Measurements from ENCODE around the gene GTF3C4. TPM values are rescaled to one million over a fixed set of nuclear protein-coding genes. Genes with fewer than 3 reads are reported as not detected.
A peak's percentile ranks its signal among the peaks of the same experiment; 100 is the strongest.

Gene GTF3C4
- polyA plus RNA-seq, 4 donors, result 24.2 to 26.4 (median 24.9) TPM

GRCh38 chr9:132647806-132648205 is 22.5 kb upstream of the GTF3C4 start:
- no peak for DNase-seq (ENCODE audit: low read depth in 4 of 4, low spot score in 2 of 4)

DNA sequence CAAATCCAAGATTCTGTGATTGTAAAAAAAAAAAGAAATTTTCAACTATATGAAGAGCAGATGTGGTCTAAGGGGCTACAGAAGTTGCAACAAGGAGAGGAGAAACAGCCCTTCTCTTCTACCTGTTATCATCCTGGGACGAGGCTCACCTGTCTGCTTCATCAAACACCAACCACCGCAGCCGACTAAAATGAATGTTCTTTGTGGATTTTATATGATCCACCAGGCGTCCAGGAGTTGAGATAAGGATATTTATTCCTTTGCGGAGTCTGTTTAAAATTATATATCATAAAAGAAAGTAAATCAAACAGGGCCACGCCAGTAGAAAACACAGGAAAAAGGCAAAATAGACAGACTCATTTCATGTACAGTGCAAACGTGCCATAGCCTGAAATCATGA is 22.0 kb upstream of the GTF3C4 start:
- no peak for DNase-seq (ENCODE audit: low read depth in 4 of 4, low spot score in 2 of 4)

DNA sequence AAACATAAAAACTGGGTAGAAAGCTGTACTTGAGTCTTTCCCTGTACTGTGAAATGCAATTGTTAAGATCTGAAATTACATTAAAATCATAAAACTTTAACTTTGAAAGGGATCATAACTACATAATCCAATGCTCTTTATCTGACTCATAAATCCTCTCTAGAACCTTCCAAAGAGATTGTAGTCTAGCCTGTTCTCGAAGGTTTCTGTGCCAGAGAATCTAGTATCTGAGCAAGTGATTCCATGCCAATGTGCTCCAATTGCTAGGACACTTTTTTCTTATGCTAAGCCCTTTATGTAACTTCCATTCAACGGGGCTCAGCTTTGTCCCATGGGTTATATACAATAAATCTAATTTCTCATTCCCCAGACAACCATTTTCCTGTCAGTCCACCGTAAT is 21.6 kb upstream of the GTF3C4 start:
- no peak for DNase-seq (ENCODE audit: low read depth in 4 of 4, low spot score in 2 of 4)

DNA sequence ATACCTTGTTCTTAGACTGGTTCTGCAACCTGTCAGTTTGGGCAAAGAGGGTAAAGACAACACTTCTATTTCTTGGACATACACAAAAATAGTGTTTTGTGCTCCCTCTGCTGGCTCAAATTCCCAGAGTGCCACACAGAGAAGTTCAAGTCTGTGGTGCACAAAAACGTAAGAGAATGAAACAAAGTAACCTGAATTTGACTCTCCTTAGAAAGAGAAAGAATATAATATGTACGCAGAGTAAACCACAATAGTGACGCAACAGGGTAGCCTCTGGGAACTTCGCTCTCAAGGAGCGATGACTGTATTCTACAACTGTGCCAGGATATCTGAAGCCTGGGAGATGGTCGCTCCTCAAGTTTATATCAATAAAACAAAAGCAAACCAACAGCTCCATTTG is 19.0 kb upstream of the GTF3C4 start:
- no peak for DNase-seq (ENCODE audit: low read depth in 4 of 4, low spot score in 2 of 4)

- no peak for DNase-seq (ENCODE audit: low read depth in 4 of 4, low spot score in 2 of 4)
Observed at GRCh38 chr9:132656299-132656698, 14.0 kb upstream of the GTF3C4 start.

- no peak for DNase-seq (ENCODE audit: low read depth in 4 of 4, low spot score in 2 of 4)
Observed at GRCh38 chr9:132662152-132662945, 7.9 kb upstream of the GTF3C4 start.

DNA sequence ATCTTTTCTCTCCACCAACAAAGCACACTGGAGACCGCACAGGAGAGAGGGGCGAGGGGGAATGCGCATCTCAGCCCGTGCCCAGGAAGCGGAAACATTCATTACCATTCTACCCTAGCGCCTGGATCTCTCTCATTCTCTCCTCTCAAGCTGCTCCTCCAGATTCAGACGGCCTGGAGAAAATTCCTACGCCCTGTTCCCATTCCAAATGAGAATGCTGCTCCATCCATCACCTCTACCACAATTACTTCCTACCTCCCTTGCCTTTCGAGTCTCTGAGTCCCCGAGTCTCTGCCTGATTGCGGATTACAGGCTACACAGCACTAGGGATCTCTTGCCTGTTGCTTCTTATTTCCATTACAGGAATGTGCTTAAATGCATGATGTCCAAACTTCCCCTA is 7.1 kb upstream of the GTF3C4 start:
- DNase-seq (ENCODE audit: low read depth in 4 of 4, low spot score in 2 of 4), result no peak

DNA sequence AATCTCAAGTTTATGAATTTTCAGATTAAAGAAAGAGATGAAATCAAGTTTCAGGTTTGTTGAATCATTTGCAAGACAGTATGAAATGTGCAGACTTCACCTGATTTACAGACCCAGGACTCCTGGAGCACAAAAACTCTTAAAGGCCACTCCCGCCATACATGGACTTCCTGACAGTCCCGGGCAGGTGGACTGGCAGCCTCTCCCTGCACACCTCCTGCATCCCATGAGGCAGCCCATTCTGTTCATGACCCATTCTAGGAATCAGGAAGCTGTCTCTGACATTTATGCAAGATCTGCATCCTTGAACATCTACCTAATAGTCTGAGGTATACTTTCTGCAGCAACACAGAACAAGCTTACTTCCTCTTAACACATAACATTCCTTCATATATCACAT is 6.4 kb upstream of the GTF3C4 start:
- DNase-seq (ENCODE audit: low read depth in 4 of 4, low spot score in 2 of 4), result no peak

DNA sequence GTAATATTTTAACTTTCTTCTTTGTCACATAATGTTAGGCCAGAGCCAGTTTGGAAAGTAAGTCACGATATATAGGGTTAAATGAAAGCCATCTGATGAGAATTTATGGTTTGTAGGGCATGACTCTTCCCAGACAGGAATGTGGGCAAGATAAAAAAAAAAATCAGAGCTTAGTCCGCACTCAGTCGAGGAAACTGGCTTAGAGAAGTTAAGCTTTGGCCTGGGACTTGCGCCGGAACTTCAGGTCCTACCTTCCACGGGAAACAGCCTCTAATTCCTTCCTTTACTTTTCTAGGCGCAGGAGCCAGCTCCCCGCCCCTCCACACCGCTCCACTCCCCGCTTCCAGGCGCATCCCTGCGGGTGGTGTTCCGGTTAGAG is 956 bp upstream of the GTF3C4 start:
- no peak for DNase-seq (ENCODE audit: low read depth in 4 of 4, low spot score in 2 of 4)

DNA sequence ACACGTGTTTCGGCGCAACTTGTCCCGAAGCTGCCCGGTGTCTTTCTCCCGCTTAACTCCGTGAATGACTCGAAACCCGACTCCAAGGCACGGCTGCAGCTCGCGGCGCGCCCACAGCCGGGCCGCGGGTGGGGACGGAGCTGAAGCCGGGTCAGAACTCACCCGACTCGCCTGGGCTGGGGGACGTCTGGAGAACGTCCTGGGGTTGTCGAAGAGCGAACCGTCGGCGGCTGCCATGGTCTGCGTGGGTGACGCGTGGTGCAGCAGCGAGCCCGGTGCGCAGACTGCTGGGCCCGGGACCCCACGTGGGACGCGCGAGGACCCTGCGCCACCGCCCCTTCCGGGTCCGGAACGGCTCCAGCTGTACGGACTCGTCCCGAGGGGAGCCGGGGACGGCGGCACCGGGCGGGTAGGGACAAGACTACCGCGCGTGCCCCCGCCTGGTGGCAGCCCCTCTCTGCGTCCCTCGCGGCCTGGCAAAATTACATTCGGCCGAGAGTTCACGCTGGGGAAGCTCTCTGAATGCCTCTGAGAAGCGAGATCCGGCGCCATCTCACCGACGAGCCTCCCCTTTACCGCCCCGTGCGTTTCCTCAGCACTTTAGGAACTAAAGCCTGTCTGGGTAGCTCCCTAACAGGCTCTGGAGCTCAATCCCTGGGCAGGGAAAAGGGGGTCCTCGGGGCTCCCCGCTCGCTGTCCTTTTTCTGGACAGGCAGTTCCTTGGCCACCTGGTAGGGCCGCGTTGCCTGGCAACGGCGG is 387 bp upstream of the GTF3C4 start, which contains the start of gene DDX31:
Gene DDX31, minus strand, starts transcription at position 286 of the 759 bp plus-strand sequence. Its CDS starts 49 bp downstream, at position 237.
- peak; percentile 73 to 81 (median 77) for DNase-seq (ENCODE audit: low read depth in 4 of 4, low spot score in 2 of 4)

DNA sequence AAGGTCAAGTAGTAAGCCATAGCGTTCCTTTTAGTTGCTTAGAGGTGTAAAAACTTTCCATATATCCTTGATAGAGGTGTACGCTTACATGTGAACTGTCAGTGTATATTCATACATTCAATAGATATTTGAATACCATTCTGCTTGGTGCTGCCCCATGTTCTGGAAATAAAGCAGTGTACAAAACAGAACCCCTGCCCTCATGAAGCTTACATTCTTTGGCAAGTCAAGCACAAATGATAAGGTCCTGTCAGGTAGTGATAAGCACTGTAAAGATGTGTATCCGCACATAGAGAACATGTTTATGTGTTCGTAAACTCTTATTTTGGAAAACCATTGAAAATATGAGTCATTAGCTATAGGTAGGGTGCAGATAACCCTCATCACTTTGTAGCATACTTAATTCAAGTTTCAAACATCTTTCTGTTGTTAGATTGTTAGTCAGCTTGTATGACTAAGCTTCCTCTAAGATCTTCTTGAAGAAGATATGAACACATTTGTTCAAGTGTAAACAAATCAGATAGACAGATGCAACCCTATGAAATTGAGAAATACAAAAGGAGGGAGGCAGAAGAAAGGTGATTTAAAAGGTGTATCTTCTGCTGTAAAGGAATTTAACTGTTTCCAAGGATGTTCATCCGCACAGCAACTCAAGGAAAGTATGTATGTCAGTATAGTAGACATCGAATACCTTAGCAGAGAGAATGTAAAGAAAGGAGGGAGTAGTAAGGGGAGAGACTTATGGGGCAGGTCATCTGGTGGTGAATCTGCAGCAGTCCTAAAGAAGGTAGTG is 1.6 kb downstream of the GTF3C4 start:
- DNase-seq (ENCODE audit: low read depth in 4 of 4, low spot score in 2 of 4), result no peak

- no peak for DNase-seq (ENCODE audit: low read depth in 4 of 4, low spot score in 2 of 4)
Observed at GRCh38 chr9:132672413-132672690, 2.1 kb downstream of the GTF3C4 start.

GRCh38 chr9:132673355-132673754 is 3.1 kb downstream of the GTF3C4 start:
- DNase-seq (ENCODE audit: low read depth in 4 of 4, low spot score in 2 of 4), result no peak

DNA sequence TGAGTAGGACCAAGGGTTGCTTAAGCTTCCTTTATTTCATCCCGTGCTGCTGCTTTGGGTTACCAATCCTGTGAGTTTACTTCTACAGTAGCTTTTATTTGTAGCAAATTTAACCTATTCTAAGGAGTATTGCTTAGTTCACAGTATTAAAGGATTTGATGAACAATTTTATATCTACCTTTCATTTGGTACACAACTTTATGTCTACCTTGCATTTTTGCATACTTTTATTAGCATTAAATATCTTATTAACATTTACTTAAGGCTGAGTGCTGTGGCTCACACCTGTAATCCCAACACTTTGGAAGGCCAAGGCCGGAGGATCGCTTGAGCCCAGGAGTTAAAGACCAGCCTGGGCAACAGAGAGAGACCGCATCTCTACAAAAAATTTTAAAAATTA is 4.2 kb downstream of the GTF3C4 start:
- no peak for DNase-seq (ENCODE audit: low read depth in 4 of 4, low spot score in 2 of 4)

DNA sequence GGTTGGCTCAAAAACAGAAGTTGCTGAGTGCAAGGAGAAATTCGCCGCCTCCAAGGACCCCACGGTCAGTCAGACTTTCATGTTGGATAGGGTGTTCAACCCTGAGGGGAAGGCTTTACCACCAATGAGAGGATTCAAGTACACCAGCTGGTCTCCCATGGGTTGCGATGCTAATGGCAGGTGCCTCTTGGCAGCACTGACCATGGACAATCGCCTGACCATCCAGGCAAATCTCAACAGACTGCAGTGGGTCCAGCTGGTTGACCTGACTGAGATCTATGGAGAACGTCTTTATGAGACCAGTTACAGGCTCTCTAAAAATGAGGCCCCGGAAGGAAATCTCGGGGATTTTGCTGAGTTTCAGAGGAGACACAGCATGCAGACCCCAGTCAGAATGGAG is 7.7 kb downstream of the GTF3C4 start:
- DNase-seq (ENCODE audit: low read depth in 4 of 4, low spot score in 2 of 4), result no peak

DNA sequence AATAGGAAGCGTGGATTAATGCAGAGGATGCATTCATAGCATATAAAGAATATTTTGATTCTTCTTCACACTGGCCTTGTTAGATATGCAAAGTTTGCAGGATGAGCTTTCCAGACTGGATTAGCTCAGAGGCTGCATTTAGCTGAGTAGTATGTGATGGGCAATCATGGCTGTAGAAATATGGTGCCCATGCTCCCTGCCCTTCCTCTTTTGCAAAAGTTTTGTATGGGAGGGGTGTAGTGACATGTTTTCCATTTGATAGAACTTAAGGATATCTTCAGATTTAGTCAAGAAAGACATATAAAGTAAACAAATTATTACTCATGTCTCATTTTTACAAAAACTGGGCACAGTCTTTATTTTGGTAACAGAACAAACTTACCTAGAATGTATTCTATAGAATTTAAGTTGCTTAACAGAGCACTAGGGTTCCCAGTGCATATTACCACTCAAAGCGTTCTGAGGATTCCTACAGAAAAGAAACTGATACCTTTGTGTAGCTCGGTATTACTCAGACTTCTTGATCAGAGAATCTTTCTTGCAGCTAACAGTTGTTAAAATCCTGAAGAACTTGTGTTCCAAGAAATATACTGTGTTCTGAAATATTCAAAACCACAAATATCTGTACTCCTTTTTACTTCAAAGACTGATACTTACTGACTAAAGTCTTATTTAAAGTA is 9.8 kb downstream of the GTF3C4 start:
- DNase-seq (ENCODE audit: low read depth in 4 of 4, low spot score in 2 of 4), result no peak

DNA sequence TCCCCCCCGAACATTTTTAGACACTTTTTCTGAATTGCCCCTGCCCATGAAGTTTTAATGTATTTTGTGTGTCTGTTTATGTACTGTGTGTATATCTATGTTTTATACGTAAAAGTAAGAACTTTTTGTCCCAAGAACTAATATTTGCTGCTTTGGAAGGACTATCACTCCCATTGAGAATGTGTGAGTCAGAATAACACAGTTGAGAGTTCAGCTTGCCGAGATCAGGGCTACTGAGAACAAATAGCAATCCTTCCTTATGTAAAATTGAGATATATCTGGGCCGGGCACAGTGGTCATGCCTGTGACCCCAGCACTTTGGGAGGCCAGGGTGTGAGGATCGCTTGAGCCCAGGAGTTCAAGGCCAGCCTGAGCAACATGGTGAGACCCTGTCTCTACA is 11.3 kb downstream of the GTF3C4 start:
- DNase-seq (ENCODE audit: low read depth in 4 of 4, low spot score in 2 of 4), result no peak

DNA sequence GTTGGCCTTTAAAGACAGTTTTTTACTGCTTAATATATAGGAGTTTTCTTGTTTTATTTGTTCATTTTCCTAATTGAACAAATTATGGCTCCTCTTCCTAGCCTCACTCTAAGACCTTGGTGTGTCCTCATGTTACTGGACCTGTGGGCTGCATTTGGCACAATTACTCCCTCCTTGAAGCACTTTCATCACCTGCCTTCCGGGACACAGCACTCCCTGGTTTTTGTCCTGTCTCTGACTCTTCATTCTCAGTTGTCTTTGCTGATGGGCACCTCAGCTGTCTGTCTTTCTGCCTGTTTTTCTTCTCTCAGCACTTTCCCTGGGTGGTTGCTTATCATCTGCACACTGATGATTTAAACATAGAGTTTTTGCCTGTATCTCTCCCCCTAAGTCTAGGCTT is 13.6 kb downstream of the GTF3C4 start:
- no peak for DNase-seq (ENCODE audit: low read depth in 4 of 4, low spot score in 2 of 4)

- no peak for DNase-seq (ENCODE audit: low read depth in 4 of 4, low spot score in 2 of 4)
Observed at GRCh38 chr9:132690696-132691095, 20.4 kb downstream of the GTF3C4 start.

DNA sequence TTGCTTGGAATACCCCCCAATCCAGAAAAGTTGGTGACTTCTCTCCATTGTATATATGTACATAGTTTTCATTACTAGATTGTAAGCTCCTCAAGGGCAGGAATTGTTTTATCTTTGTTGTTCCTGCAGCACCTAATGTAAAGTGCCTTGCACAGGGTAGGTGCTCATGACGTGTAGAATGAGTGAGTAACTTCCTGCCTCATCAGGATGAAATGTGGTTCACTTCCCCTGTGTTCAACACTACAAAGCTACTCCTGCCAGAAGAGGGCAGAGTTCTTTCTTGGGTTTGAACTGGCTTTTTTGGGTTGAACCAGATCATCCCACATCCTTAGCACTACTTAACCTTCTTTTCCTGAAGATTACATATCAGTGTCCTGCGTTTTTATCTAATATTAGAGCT is 23.9 kb downstream of the GTF3C4 start:
- no peak for DNase-seq (ENCODE audit: low read depth in 4 of 4, low spot score in 2 of 4)

DNA sequence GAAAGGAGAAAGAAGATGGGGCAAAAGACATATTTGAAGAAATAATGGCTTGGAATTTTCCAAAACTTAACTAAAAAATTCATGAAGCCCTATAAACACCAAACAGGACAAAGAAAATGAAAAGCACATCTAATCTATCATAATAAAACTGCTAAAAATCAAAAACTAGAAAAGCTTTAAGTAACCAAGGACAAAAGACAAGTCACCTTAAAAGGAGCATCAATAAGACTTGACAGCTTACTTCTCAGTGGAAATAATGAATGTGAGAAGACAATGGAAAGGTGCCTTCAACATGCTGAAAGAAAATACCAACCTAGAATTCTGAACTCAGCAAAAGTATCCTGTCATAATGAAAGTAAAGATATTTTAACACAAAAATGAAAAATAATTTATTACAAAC is 27.0 kb downstream of the GTF3C4 start:
- no peak for DNase-seq (ENCODE audit: low read depth in 4 of 4, low spot score in 2 of 4)
